GM19455 (cell line): Measurements from ENCODE around the gene PCP4L1.
"Not testable (repeated sequence)": the region's sequence is repeated elsewhere in the genome, so short reads cannot be mapped to it uniquely, and the experiment has no call there.

Source experiments
- ATAC-seq: cut with Tn5 transposase; IDR thresholded peaks from one replicate; pipeline ENCODE4 v1.9.1; 2021; ENCODE audit not compliant: unreplicated experiment

PCP4L1 gene

GRCh38 chr1:161258439-161259344 is at the start of gene PCP4L1:
PCP4L1 (plus strand) TSS chr1:161258745; CDS start chr1:161258975, 230 bp downstream.
- ATAC-seq = no peak

DNA sequence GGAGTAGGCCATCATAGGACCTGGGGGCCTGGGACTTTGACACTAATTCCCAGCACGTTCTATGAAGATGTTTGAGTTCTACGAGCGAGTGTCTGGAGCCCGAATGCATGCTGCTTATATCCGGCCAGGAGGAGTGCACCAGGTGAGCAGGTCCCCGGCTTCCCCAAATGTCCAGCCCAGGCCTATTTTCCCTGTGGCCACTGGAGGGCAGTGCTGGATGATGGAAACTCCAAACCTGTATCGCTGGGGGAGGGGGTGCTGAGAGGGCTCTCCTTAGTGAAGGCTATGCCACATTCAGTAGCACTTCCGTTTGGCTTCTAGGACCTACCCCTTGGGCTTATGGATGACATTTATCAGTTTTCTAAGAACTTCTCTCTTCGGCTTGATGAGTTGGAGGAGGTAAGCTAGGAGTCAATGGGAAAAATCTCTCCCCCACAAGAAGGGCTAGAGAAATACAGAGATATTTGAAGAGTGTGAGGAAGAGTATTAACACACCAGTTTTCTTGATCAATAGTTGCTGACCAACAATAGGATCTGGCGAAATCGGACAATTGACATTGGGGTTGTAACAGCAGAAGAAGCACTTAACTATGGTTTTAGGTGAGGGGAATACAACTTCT is 48.6 kb upstream of the PCP4L1 start:
- ATAC-seq = no peak

DNA sequence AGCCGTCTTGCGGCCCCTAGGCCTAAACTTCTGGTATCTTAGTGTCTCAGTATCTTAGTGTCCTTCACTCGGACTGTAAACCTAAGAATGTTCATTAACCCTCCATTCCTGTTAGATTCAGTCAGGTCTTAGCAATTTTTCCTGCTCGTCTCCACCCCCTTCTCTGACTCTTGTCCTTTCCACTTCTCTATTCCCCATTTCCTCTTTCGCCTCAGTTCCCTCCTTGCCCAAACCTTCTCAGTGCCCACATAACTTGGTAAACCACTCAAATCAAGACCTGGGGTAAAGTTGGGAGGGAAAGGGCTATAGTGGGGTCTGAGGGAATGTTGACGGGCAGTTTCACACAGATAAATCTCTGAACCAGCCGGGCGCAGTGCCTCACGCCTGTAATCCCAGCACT is 44.2 kb upstream of the PCP4L1 start:
- no peak for ATAC-seq

GRCh38 chr1:161215076-161215475 is 43.5 kb upstream of the PCP4L1 start, which contains the start of gene FCER1G:
FCER1G (plus strand) TSS chr1:161215295; CDS start chr1:161215322, 27 bp downstream.
- ATAC-seq = no peak

GRCh38 chr1:161216945-161217712 is 41.4 kb upstream of the PCP4L1 start:
- peak; percentile 75 for ATAC-seq

DNA sequence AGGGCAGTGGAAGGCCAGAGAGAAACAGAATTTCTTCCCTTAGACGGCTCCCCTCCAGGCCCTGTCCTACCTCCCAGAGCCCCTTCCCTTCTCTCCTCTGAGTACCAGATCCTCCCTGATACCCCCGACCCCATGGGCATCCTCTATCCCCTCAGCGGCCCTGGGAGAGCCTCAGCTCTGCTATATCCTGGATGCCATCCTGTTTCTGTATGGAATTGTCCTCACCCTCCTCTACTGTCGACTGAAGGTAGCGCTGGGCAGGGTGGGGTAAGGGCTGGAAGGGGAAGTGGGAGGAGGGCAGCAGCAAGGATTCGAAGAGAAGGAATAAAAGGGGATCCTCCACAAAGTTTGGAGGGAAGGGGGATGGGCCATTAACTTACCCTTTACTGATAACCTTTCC is 40.7 kb upstream of the PCP4L1 start:
- no peak for ATAC-seq

GRCh38 chr1:161218301-161219077 is 40.1 kb upstream of the PCP4L1 start:
- no peak for ATAC-seq

DNA sequence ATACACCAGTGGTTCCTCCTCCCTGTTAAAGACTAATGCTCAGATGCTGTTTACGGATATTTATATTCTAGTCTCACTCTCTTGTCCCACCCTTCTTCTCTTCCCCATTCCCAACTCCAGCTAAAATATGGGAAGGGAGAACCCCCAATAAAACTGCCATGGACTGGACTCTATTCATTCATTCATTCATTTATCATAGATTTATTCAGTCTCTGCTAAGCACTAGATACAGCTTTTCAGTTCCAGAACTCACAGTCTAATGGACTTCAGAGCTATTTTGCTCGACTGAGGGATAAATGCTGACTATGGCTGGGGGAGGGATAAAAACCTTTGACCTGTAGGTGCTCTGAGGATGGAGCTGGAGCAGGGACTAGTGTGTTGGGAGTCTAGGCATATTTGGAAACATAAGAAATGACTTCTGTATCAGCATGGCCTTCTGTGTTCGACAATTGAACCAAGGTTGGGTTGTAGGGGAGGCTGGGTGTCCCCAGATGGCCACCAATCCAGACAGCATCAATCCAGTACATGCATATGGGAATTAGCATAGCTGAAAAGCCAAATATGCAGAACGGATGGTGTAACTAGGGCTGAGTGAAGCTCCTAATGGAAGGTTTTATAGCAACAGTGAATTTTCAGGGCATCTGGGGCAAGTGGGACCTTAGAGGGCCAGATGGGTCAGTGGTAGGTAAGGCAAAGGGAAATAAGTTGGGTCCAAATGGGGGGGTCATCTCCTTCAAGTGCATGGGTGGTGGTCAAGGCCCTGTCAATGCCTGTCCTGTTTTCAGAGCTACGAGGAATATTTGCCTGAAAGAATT is 39.3 kb upstream of the PCP4L1 start:
- ATAC-seq = no peak

- no peak for ATAC-seq
Observed at GRCh38 chr1:161220002-161220401, 38.5 kb upstream of the PCP4L1 start.

DNA sequence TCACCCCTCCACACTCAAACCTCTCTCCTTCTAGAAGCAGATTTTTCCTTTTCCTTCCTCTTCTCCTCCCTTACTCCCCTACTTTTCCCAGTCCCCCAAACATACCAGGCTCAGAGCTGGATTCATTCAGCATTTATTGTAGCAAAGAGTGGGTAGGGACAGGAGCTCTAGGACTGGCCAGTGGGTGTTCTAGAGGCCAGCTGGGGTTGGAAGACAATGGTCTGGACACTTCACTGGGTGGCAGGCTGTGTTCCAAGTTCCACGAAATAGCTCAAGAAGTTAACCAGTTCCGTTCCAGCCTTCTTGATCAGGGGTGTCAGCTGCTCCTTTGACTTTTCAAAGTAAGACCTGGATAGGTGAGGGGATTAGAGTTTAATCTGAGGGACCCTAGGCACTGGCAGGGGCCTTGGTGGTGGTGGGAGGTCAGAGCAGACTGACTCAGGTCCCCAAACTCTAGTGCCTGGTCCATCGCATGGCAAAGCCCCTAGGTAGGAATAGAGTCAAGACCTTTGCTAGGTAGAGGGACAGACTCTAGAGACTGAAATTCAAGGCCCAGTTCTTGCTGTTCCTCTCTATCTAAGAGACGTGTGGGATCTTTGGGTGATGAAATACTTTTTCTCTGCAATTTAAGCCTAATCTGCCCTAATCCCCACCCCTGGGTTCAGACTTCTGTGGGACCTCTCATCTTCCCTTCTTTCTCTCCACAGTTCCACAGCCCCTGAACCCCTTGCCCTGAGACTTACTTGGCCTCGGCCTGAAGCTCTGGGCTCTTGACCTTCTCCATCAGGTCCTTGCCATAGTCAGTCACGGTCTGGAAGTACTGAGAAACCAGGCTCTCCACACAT is 36.1 kb upstream of the PCP4L1 start:
- no peak for ATAC-seq

DNA sequence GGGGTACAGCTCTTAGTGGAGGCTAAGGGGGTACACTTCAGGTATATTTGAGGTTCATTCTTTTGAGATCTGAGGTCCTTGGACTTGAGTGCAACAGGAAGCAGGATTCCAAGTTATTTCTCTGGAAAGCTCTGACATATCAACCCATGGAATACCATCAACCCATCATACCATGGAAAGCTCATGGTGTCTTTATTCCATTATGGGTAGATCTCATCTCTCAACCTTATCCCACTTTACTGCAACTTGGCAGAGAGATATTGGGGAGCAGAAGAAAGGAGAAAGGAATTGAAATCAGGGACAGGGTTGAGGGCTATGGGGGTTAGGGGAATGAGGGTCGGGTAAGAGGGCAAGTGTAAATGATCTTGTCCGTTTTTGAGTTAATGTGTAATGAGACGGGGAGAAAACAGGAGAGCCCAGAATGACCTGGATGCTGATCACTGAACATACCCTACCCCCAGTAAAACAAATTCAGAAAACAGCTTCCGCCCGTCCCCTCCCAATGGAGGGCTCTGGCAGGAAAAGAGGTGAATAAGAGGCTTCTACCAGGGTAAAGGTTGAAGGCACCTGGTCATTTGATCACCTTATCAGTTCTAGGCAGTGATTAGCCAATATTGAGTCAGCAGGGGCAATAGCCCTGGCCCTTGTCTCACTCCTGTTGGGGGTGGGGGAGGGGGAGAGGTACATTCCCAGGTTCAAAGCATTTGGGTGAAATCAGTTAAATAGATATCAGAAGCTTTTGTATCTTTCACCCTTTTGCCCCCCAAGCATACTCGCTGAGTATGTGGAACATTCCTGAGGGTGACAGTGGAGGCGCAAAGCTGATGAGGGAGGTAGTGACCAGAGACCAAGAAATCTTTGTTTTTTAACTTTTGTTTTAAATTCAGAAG is 34.5 kb upstream of the PCP4L1 start:
- ATAC-seq = no peak

GRCh38 chr1:161224695-161225087 is 33.9 kb upstream of the PCP4L1 start:
- ATAC-seq = not testable (repeated sequence)

DNA sequence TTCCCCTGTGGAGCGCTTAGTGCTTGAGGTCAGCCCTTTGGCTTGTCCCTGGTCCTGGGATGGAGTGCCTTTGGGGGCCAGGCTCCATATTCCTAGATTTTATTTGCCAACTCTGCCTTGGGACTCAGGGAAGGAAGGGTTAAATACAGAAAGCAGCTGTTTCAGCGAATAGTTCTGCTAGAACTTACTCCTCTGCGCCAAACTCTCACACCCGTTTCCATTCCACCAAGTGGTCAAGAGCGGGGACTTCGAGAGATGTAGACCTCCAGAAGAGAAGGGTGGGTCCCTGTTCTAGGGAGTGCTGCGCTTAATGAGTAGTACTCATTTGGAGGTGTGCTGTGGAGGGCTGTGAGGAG is 33.4 kb upstream of the PCP4L1 start:
- ATAC-seq = peak; percentile 2

- ATAC-seq = peak; percentile 90
Observed at GRCh38 chr1:161225534-161226319, 32.8 kb upstream of the PCP4L1 start, which contains the start of gene TOMM40L. TOMM40L (plus strand) TSS chr1:161226060; CDS start chr1:161226490, 430 bp downstream.

- ATAC-seq = no peak
Observed at GRCh38 chr1:161226320-161226711, 32.2 kb upstream of the PCP4L1 start.

DNA sequence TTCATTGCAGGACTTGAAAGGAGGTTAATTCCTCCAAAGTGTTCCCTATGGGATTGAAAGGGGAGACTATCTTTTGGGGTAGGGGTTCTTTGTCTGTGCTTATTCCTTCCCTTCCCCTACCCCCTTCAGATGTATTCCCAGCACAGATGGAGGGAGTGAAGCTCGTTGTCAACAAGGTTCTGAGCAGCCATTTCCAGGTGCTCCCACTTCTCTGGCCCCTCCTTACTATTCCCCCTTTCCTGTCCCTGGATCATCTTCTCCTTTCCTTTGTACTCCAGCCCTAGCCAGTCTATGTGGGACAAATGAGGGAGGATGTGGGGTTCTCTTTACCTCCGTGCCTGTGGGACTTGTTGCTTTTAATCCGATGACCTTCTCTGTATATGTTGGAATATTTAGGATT is 31.8 kb upstream of the PCP4L1 start:
- no peak for ATAC-seq

- ATAC-seq = peak; percentile 52
Observed at GRCh38 chr1:161227196-161227871, 31.2 kb upstream of the PCP4L1 start.
